IgD-negative memory B cell (primary cell): ENCODE results near the gene STXBP5. TPM values are rescaled to one million over a fixed set of nuclear protein-coding genes. Genes with fewer than 3 reads are reported as not detected.

Experiments
- H3K27ac Mint-ChIP-seq, 3 donors: one replicate each; pipeline ENCODE4 v1.8.0; 2020 to 2022; ENCODE audit warnings: mild to moderate bottlenecking in 3 of 3, mixed read lengths in 3 of 3, moderate library complexity in 1 of 3
- H3K27me3 Mint-ChIP-seq: one replicate; pipeline ENCODE4 v1.8.0; 2021; ENCODE audit warnings: mixed read lengths
- H3K36me3 Mint-ChIP-seq: one replicate; pipeline ENCODE4 v1.8.0; 2020; ENCODE audit warnings: mild to moderate bottlenecking, mixed read lengths
- H3K4me1 Mint-ChIP-seq, 3 donors: one replicate each; pipeline ENCODE4 v1.8.0; 2020 to 2022; ENCODE audit warnings: mixed read lengths in 3 of 3, mild to moderate bottlenecking in 1 of 3
- H3K4me3 Mint-ChIP-seq, 4 donors: one replicate each; pipeline ENCODE4 v1.8.0; 2020 to 2022; ENCODE audit warnings: mild to moderate bottlenecking in 4 of 4, mixed read lengths in 4 of 4, moderate library complexity in 3 of 4
- H3K9me3 Mint-ChIP-seq, 3 donors: one replicate each; pipeline ENCODE4 v1.8.0; 2020 to 2021; ENCODE audit warnings: mixed read lengths in 3 of 3, mild to moderate bottlenecking in 1 of 3
- polyA plus RNA-seq: library from polyadenylated mRNA; unstranded; fragments of 300-500 nt; fragmentation: Illumina TruSeq; gene quantifications from one replicate; pipeline ENCODE4 v1.2.3, GENCODE V29; 2021

STXBP5 gene
- polyA plus RNA-seq, 1 donor from 2014 or later = 1.2 TPM

DNA sequence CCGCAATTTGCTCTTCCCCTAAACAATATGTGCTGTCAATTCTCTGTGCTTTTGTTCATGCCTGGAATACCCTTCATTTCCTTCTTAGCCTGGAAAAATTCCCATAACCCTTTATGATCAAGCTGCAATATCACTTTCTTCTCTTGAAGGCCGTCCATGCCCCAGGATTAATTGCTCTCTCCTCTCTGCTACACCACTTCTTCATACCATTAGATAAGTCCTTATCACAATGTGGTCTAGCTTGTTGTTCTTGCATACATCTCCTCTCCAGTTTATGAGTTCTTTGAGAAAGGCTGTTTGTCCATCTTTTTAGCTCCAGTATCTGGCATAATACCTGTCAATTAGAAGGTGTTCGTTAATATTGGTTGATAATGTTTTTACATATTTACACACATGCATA, 193.1 kb downstream of the STXBP5 start:
- Mint-ChIP-seq H3K4me3 (no peak overlapping the region), H3K27ac (no peak overlapping the region), H3K9me3 (peaks cover 2 to 11% (median 6%) of the 10 kb centered on the region in 3 donors), H3K4me1 (peaks cover 2 to 7% (median 6%) of the 10 kb centered on the region in 3 donors), H3K36me3 (no peaks in the 10 kb centered on the region), H3K27me3 (peaks cover 4% of the 10 kb centered on the region)

DNA sequence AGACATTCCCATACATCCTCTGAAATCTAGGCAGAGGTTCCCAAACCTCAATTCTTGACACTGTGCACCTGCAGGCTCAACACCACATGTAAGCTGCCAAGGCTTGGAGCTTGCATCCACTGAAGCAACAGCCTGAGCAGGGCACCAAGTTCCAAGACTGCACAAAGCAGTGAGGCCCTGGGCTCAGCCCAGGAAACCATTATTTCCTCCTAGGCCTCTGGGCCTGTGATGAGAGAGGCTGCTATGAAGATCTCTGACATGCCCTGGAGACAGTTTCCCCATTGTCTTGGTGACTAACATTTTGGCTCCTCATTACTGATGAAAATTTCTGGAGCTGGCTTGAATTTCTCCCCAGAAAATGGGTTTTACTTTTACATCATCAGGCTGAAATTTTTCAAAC, 196.8 kb downstream of the STXBP5 start:
- Mint-ChIP-seq H3K27ac (no peak overlapping the region), H3K4me3 (no peak overlapping the region), H3K27me3 (peaks cover 4% of the 10 kb centered on the region), H3K9me3 (peaks cover 6 to 12% (median 8%) of the 10 kb centered on the region in 3 donors), H3K4me1 (no peaks in the 10 kb centered on the region), H3K36me3 (no peaks in the 10 kb centered on the region)

DNA sequence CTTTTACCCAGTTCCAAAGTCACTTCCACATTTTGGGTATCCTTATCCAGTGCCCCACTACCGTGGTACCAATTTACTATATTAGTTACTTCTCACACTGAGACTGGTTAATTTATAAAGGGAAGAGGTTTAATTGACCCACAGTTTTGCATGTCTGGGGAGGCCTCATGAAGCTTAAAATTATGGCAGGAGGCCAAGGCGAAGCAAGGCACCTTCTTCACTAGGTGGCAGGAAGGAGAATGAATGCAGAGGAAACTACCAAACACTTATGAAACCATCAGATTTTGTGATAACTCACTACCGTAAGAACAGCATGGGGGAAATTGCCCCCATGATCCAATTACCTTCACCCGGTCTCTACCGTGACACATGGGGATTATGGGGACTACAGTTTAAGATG, 197.6 kb downstream of the STXBP5 start:
- H3K27me3 Mint-ChIP-seq = peaks cover 2% of the 10 kb centered on the region
- H3K27ac Mint-ChIP-seq = no peak overlapping the region
- no peaks in the 10 kb centered on the region for H3K36me3 Mint-ChIP-seq
- H3K9me3 Mint-ChIP-seq = peaks cover 6 to 12% (median 8%) of the 10 kb centered on the region in 3 donors
- no peak overlapping the region for H3K4me3 Mint-ChIP-seq
- H3K4me1 Mint-ChIP-seq = no peaks in the 10 kb centered on the region

DNA sequence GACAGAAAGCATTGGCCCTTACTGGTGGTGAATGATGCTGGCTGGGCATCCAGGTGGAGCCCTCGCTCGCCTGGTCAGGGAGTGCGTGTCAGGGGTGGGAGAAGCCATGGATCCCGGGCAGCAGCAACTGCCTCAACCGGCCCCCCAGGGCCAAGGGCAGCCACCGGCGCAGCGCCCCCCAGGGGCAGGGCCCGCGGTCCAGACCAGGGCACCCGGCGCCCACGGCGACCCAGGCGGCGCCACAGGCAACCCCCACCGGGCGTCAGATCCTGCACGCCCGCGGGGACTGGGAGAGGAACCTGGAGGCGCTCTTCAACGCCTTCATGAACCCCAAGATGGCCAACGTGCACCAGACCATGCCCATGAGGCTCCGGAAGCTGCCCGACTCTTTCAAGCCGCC, 202.6 kb downstream of the STXBP5 start:
- Mint-ChIP-seq H3K27ac (no peak overlapping the region), H3K27me3 (peaks cover 4% of the 10 kb centered on the region)

DNA sequence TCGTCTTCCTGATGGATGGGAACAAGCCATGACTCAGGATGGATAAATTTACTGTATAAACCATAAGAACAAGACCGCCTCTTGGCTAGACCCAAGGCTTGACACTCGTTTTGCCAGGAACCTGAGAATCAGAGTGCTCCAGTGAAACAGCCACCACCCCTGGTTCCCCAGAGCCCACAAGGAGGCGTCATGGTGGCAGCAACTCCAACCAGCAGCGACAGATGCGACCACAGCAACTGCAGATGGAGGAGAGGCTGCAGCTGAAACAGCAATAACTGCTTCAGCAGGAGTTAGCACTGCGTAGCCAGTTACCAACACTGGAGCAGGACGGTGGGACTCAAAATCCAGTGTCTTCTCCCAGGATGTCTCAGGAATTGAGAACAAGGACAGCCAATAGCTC, 203.4 kb downstream of the STXBP5 start:
- Mint-ChIP-seq H3K9me3 (peaks cover 0 to 8% (median 0%) of the 10 kb centered on the region in 3 donors), H3K4me1 (no peaks in the 10 kb centered on the region), H3K4me3 (no peak overlapping the region), H3K27ac (no peak overlapping the region), H3K27me3 (peaks cover 7% of the 10 kb centered on the region), H3K36me3 (no peaks in the 10 kb centered on the region)

More for the DNA sequence above, 202.6 kb downstream of the STXBP5 start:
- no peaks in the 10 kb centered on the region for H3K36me3 Mint-ChIP-seq
- H3K9me3 Mint-ChIP-seq = peaks cover 1 to 8% (median 4%) of the 10 kb centered on the region in 3 donors
- H3K4me1 Mint-ChIP-seq = no peaks in the 10 kb centered on the region
- H3K4me3 Mint-ChIP-seq = no peak overlapping the region

DNA sequence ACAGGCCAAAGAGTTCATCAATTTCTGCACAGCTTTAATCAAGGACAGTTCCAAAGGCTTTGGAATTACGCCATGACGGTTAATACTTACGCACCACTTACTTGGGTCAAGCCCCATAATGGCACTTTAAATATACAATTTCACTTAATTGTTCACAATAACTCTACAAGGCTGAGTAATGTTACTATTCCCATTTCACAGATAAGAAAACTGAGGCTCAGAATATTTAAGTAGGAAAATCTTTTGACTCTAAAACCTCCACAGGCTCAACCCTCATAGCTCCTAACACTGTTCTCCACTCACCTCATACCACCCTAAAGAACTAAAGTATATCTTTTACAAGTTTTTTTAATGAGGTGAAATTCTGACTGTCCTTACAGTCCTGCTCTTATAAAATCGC, 212.4 kb downstream of the STXBP5 start:
- H3K27me3 Mint-ChIP-seq = peaks cover 5% of the 10 kb centered on the region
- no peak overlapping the region for H3K4me3 Mint-ChIP-seq
- no peak overlapping the region for H3K27ac Mint-ChIP-seq
- H3K9me3 Mint-ChIP-seq = peaks cover 0 to 5% (median 2%) of the 10 kb centered on the region in 3 donors
- peaks cover 4% of the 10 kb centered on the region for H3K36me3 Mint-ChIP-seq
- peaks cover 2 to 6% (median 2%) of the 10 kb centered on the region in 3 donors for H3K4me1 Mint-ChIP-seq

DNA sequence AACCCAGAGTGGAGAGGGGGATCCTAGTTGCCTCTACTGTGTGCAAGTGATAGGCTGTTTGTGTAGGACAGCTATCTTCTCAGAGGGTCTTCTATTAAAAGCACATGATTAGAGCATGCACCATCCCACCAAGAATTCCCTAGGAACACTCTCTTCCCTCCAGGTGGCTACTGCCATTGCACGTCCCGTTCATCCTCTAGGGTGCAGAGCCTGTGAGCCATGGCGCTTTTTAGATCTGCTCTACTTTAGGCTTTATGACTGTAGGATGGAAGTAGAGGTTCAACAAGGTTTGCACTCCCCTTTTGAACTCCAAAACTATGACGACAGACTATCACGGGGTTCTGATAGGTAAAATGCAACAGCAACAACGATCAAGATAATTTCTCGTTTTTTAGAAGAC, 213.7 kb downstream of the STXBP5 start:
- peaks cover 4% of the 10 kb centered on the region for H3K36me3 Mint-ChIP-seq
- H3K27ac Mint-ChIP-seq = no peak overlapping the region
- peaks cover 2 to 6% (median 2%) of the 10 kb centered on the region in 3 donors for H3K4me1 Mint-ChIP-seq

DNA sequence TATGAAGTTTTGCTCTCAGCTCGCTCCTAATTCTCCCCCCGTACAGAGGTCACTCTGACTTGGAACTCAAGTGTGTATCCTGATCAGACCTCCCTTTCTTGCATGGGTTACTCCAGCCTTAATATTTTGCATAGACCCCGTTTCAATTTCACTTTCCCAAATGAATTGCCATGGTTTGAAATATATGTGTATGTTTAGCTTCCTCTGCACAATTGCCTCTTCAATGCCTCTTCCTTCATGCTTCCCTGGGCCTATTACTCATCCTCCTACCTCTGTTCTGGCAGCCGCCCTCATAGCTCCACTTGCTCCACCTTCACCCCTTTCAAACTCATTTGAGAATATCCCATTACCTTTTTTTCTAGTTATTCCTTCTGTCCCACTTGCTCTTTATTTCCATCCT, 214.3 kb downstream of the STXBP5 start:
- peaks cover 2 to 6% (median 2%) of the 10 kb centered on the region in 3 donors for H3K4me1 Mint-ChIP-seq
- no peak overlapping the region for H3K27ac Mint-ChIP-seq
- H3K36me3 Mint-ChIP-seq = peaks cover 4% of the 10 kb centered on the region
- peaks cover 3 to 6% (median 5%) of the 10 kb centered on the region in 3 donors for H3K9me3 Mint-ChIP-seq
- peaks cover 2% of the 10 kb centered on the region for H3K27me3 Mint-ChIP-seq
- H3K4me3 Mint-ChIP-seq = no peak overlapping the region

More for the DNA sequence above, 213.7 kb downstream of the STXBP5 start:
- H3K4me3 Mint-ChIP-seq = no peak overlapping the region
- H3K27me3 Mint-ChIP-seq = peaks cover 2% of the 10 kb centered on the region
- peaks cover 3 to 6% (median 5%) of the 10 kb centered on the region in 3 donors for H3K9me3 Mint-ChIP-seq

DNA sequence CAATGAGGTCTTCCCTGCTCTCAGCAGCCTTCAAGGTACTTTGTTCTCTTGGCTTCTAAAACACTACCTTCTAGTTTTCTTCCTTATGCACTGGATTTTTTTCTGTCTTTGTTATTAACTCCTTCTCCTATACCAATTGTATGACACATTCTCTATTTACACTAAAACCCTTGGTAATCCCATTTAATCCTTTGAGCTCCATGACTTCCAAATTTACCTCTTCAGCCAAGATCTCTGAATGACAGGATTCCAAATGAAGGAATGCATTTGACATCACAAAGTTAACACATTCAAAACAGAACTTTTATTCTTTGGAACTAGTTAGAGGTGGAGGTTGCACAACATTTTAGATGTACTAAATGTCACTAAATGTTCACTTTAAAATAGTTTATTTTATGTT, 217.7 kb downstream of the STXBP5 start:
- H3K4me1 Mint-ChIP-seq = peaks cover 4 to 6% (median 4%) of the 10 kb centered on the region in 3 donors
- H3K27ac Mint-ChIP-seq = no peak overlapping the region
- peaks cover 6% of the 10 kb centered on the region for H3K36me3 Mint-ChIP-seq
- H3K9me3 Mint-ChIP-seq = peaks cover 3 to 6% (median 5%) of the 10 kb centered on the region in 3 donors
- H3K4me3 Mint-ChIP-seq = no peak overlapping the region
- H3K27me3 Mint-ChIP-seq = peaks cover 3% of the 10 kb centered on the region

DNA sequence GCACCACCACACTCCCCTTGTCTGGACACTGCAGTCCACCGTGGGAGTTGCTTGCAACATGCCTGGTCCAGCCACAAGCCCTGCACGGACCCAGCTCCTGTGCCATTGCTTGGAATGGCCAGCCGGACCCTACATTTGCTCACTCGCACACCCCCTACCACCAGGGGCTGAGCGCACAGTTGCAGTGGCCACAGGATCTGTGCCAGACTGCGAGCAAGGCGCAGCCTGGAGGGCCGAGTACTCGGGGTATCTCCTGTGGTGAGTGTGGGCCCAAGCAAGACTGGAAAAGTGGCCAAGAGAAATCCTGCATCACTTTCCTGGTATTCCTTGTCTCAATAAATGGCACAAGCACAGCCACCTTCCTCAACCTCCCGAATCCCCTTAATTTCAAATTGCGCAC, 218.9 kb downstream of the STXBP5 start:
- Mint-ChIP-seq H3K4me1 (peaks cover 4 to 6% (median 4%) of the 10 kb centered on the region in 3 donors), H3K9me3 (peaks cover 3 to 6% (median 5%) of the 10 kb centered on the region in 3 donors), H3K36me3 (peaks cover 6% of the 10 kb centered on the region), H3K27ac (no peak overlapping the region), H3K4me3 (no peak overlapping the region), H3K27me3 (peaks cover 3% of the 10 kb centered on the region)

DNA sequence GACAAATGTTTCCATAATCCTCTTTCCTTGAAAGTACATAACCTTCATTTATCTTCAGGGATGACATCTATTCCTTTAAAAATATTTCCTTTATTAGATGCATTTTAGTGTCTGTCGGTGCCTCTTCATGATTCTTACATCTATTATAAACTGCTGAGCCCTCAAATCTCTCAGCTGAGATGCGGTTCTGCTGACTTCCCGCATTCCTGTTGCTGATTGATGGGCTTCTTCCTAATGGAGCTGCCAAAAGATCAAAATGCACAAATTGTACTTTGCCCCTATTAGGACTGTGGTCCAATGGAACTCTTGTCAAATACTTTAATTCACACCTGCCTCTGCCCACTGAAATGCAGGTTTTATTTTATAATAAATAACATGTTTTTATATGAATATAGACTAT, 225.6 kb downstream of the STXBP5 start:
- no peaks in the 10 kb centered on the region for H3K4me1 Mint-ChIP-seq
- H3K4me3 Mint-ChIP-seq = no peak overlapping the region
- H3K27me3 Mint-ChIP-seq = peaks cover 2% of the 10 kb centered on the region
- no peak overlapping the region for H3K27ac Mint-ChIP-seq
- H3K9me3 Mint-ChIP-seq = no peaks in the 10 kb centered on the region
- H3K36me3 Mint-ChIP-seq = peaks cover 2% of the 10 kb centered on the region

DNA sequence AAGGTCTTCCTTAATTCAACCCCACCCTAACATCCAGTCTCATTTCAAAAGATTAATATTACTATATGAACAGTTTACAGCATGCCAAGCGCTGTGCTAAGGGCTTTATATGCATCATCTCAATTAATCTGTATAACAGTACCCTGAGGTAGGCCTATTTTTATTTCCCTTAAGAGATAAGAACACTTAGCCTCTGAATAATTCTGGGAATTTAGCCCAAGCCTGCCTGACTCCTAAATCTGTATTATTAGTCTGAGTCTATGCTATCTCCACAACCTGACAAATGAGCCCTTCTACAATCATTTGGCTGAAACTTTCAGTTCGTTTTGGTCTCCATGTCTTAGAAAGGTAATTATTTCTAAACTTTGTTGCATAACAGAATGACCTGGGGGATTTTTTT, 226.6 kb downstream of the STXBP5 start:
- Mint-ChIP-seq H3K9me3 (no peaks in the 10 kb centered on the region), H3K27me3 (no peaks in the 10 kb centered on the region), H3K4me1 (no peaks in the 10 kb centered on the region), H3K4me3 (no peak overlapping the region), H3K27ac (no peak overlapping the region), H3K36me3 (no peaks in the 10 kb centered on the region)

DNA sequence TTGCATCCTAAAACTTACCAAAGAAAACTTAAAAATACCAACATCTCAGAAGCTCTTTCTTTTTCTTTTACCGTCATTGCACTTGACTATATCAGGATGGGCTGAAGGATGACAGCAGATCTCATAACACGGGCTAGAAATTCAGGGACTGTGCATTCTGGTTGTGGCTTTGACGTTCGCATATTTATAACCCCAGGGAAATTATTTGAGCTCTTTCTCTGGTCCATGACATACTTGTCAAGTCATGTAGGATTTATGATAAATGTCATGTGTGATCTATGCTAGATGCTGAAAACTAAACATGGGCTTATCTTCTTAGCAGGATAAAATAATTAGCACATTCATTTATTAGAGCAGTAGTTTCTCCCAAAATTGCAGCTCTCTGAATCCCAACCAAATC, 229.9 kb downstream of the STXBP5 start:
- no peak overlapping the region for H3K27ac Mint-ChIP-seq
- peaks cover 8% of the 10 kb centered on the region for H3K27me3 Mint-ChIP-seq

DNA sequence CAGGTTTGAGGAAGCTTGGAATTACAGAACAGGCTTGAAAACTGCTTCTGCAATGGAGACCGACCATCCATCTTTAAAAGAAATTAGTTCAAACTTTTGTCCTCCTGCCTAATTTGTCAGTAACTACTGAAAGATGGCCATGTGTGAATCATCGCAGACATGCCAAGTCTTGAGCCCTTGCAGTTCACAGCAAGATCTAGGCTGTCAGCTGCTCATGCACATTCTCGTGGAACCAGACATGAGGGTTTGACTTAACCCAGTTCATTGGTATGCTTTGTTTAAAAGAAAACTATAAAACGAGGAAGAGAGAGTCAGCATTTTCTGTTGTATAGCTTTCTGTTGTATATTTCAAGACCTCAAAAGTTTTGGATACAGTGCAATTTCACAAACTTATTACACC, 230.3 kb downstream of the STXBP5 start:
- peaks cover 8% of the 10 kb centered on the region for H3K27me3 Mint-ChIP-seq
- H3K9me3 Mint-ChIP-seq = no peaks in the 10 kb centered on the region
- H3K4me1 Mint-ChIP-seq = no peaks in the 10 kb centered on the region
- H3K27ac Mint-ChIP-seq = no peak overlapping the region
- H3K36me3 Mint-ChIP-seq = no peaks in the 10 kb centered on the region
- H3K4me3 Mint-ChIP-seq = no peak overlapping the region

More for the DNA sequence above, 229.9 kb downstream of the STXBP5 start:
- Mint-ChIP-seq H3K36me3 (no peaks in the 10 kb centered on the region), H3K4me3 (no peak overlapping the region), H3K4me1 (no peaks in the 10 kb centered on the region), H3K9me3 (no peaks in the 10 kb centered on the region)

DNA sequence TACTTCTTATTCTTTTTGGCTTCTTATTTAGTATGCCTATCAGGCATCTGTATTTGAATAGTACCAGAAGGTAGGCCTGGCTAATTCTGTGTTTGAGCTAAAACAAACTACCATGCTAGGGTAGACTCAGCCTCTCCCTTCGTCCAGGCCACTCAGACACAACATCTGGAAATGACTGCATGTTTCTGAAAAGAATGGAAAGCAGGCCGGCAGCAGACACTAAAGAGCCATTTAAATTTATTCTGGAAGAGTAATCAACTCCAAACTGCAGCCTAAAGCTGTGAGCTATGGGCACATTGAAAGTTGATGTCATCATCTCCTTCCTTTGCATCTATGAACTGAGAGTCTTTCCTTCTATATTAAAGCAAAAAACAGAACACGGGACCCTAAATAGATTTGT, 233.4 kb downstream of the STXBP5 start:
- Mint-ChIP-seq H3K9me3 (no peaks in the 10 kb centered on the region), H3K27me3 (peaks cover 8% of the 10 kb centered on the region), H3K36me3 (peaks cover 2% of the 10 kb centered on the region), H3K4me3 (no peak overlapping the region), H3K27ac (no peak overlapping the region), H3K4me1 (no peaks in the 10 kb centered on the region)

DNA sequence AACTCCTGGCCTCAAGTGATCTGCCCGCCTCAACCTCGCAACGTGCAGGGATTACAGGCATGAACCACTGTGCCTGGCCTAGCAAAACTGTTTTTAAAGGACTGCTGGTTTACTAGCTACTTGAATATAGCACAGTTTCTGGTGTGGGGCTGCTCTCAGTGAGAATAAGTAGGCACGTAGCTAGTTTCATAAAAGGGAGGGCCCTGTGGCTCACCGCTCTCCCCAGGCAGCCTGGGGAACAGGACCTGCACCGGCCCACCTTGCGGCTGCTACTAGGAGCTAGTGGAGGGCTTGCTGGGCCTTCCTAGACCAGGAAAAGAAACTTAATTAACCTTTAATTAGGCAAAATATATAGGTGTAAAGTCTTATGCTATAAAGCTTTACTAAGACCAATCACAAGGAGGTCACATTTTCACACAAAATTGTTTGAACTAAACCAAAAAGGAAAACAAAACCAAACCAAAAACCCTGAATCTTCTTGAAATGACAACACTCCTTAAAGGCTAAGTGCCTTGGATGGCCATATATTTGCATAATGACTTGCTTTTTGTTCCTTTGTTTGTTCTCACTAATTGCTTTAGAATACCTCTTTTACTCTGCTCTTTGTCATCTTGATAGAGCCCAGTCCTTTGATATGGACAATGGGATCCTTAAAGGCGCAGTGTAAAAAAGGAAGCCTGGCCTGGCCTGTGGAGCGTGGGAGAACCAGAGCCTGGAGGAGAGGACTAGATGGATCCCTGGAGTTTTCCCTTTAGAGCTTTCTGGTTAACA, 234.7 kb downstream of the STXBP5 start:
- Mint-ChIP-seq H3K4me1 (no peaks in the 10 kb centered on the region), H3K4me3 (no peak overlapping the region), H3K36me3 (peaks cover 2% of the 10 kb centered on the region), H3K9me3 (no peaks in the 10 kb centered on the region), H3K27ac (no peak overlapping the region), H3K27me3 (peaks cover 12% of the 10 kb centered on the region)
